ENCODE results near the gene ZBTB12. TPM values are rescaled to one million over a fixed set of nuclear protein-coding genes. Genes with fewer than 3 reads are reported as not detected.
"Not testable (repeated sequence)": the region's sequence is repeated elsewhere in the genome, so short reads cannot be mapped to it uniquely, and the experiment has no call there.

ZBTB12 gene
- total RNA-seq, 5 donors from 2014 or later (not counting 1 experiment from before 2014, with no cell fraction given): 1.0 to 3.5 (median 3.1) TPM

DNA sequence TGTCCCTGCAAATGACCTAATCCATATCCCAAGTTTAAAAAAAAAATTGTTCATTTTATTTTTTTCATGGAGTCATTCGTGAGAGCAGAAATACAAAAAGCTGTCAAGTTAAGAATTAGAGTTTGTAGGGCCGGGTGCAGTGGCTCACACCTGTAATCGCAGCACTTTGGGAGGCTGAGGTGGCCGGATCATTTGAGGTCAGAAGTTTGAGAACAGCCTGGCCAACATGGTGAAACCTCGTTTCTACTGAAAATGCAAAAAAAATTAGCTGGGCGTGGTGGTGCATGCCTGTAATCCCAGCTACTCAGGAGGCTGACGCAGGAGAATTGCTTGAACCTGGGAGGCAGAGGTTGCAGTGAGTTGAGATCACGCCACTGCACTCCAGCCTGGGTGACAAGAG is 4.8 kb upstream of the ZBTB12 start:
- H3K4me1 ChIP-seq (ENCODE audit: control insufficient read depth in 1 of 2, extremely low read depth in 1 of 2, insufficient read depth in 2 of 2, low read length in 2 of 2); DNase-seq; H3K4me3 Mint-ChIP-seq; H3K4me3 ChIP-seq (ENCODE audit: control insufficient read depth in 1 of 2, extremely low read depth in 1 of 2, low read length in 1 of 2); ATAC-seq (replicated peaks in 1 of 4); H3K36me3 Mint-ChIP-seq; H3K27ac Mint-ChIP-seq; H3K27me3 Mint-ChIP-seq; H3K9me3 Mint-ChIP-seq; H3K27ac ChIP-seq (ENCODE audit: low read length); H3K9me3 ChIP-seq; H3K36me3 ChIP-seq (ENCODE audit: control insufficient read depth in 2 of 2, extremely low read depth in 1 of 2, insufficient read depth in 1 of 2, low read length in 1 of 2): not testable (repeated sequence)
- POLR2A ChIA-PET: interaction anchor here (0.5 to 0.6 kb wide), 2 partner anchors 9 to 30 kb away, joined by 6 to 8 read pairs; no protein-coding TSS in a partner anchor
- WGBS (ENCODE audit: insufficient coverage): 78% methylated on average over 5 of the region's 8 CpGs
- peaks cover 9 to 11% (median 9%) of the 10 kb centered on the region in 3 donors for H3K4me1 Mint-ChIP-seq
- peaks cover 0 to 18% of the 10 kb centered on the region in 2 experiments for H3K27me3 ChIP-seq (replicated peaks in 1 of 2; ENCODE audit: control insufficient read depth in 2 of 2, extremely low read depth in 1 of 2, insufficient read depth in 2 of 2, low read length in 1 of 2)
- CTCF ChIA-PET: interaction anchor here (0.7 kb wide), 2 partner anchors 46 to 248 kb away, joined by 3 to 5 read pairs; no protein-coding TSS in a partner anchor

DNA sequence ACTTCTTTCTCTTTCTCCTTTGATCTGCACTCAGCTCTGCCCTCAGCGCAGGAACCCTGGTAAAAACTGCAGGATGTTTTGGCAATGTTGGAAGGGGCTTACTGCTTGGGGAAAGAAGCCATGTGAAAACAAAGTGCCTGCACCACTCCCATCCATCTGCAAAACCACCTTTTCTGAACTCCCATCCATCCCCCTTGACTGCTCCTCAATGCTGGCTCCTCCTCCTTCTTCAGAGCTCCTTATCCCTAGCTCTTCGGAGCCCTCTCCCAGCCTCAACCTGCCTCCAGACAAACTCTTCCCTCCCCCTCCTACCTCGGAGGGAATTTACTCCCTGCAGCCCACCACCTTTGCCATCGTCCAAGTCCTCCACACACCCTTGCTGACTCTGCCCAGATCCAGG is 4.2 kb upstream of the ZBTB12 start:
- H3K36me3 Mint-ChIP-seq: no peaks in the 10 kb centered on the region
- H3K27me3 ChIP-seq (replicated peaks in 1 of 2; ENCODE audit: control insufficient read depth in 2 of 2, extremely low read depth in 1 of 2, insufficient read depth in 2 of 2, low read length in 1 of 2): peaks cover 0 to 17% of the 10 kb centered on the region in 2 experiments
- no peaks in the 10 kb centered on the region for H3K36me3 ChIP-seq (ENCODE audit: control insufficient read depth in 2 of 2, extremely low read depth in 1 of 2, insufficient read depth in 1 of 2, low read length in 1 of 2)
- ChIA-PET CTCF (interaction anchor here in 1 of 2 donors (0.7 kb wide), 1 partner anchor 249 kb away, joined by 3 read pairs; no protein-coding TSS in a partner anchor), POLR2A (no interaction called here)
- H3K27ac Mint-ChIP-seq: no peak overlapping the region
- H3K27me3 Mint-ChIP-seq: no peaks in the 10 kb centered on the region
- H3K27ac ChIP-seq (ENCODE audit: low read length): no peak overlapping the region
- H3K4me1 ChIP-seq (ENCODE audit: control insufficient read depth in 1 of 2, extremely low read depth in 1 of 2, insufficient read depth in 2 of 2, low read length in 2 of 2): peaks cover under 1 to 11% of the 10 kb centered on the region in 2 experiments
- no peaks in the 10 kb centered on the region for H3K9me3 Mint-ChIP-seq
- WGBS (ENCODE audit: insufficient coverage): 64% methylated on average over 3 of the region's 4 CpGs
- no peak for DNase-seq
- H3K4me1 Mint-ChIP-seq: peaks cover 9 to 12% (median 11%) of the 10 kb centered on the region in 3 donors
- H3K9me3 ChIP-seq: no peaks in the 10 kb centered on the region
- ATAC-seq (replicated peaks in 1 of 4): no peak
- H3K4me3 ChIP-seq (ENCODE audit: control insufficient read depth in 1 of 2, extremely low read depth in 1 of 2, low read length in 1 of 2): no peak overlapping the region
- no peak overlapping the region for H3K4me3 Mint-ChIP-seq

DNA sequence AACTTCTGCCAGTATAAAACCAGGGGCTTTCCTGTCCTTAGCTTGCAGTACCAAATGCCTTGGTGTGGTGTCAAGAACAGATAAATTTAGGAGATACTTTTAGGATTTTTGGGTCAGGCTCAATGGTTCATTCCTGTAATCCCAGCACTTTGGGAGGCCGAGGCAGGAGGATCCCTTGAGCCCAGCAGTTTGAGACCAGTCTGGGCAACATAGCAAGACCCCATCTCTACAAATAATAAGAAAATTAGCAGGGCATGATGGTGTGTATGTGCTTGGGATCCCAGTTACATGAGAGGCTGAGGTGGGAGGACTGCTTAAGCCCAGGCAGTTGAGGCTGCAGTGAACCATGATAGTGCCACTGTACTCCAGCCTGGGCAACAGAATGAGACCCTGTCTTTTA is 3.2 kb upstream of the ZBTB12 start:
- peaks cover 0 to 9% of the 10 kb centered on the region in 2 experiments for H3K27me3 ChIP-seq (replicated peaks in 1 of 2; ENCODE audit: control insufficient read depth in 2 of 2, extremely low read depth in 1 of 2, insufficient read depth in 2 of 2, low read length in 1 of 2)
- no peak for DNase-seq
- ChIA-PET CTCF (interaction anchor here in 1 of 2 donors (0.6 kb wide), 1 partner anchor 209 kb away, joined by 3 read pairs; no protein-coding TSS in a partner anchor), POLR2A (interaction anchor here in 1 of 2 donors (0.6 kb wide), 1 partner anchor 1339 kb away, joined by 5 read pairs; no protein-coding TSS in a partner anchor)
- no peaks in the 10 kb centered on the region for H3K36me3 ChIP-seq (ENCODE audit: control insufficient read depth in 2 of 2, extremely low read depth in 1 of 2, insufficient read depth in 1 of 2, low read length in 1 of 2)
- no peaks in the 10 kb centered on the region for H3K27me3 Mint-ChIP-seq
- no peaks in the 10 kb centered on the region for H3K9me3 Mint-ChIP-seq
- H3K27ac ChIP-seq (ENCODE audit: low read length): no peak overlapping the region
- no peak overlapping the region for H3K4me3 ChIP-seq (ENCODE audit: control insufficient read depth in 1 of 2, extremely low read depth in 1 of 2, low read length in 1 of 2)
- no peak overlapping the region for H3K27ac Mint-ChIP-seq
- no CpG with 5 or more reads among the region's 1 CpG for WGBS (ENCODE audit: insufficient coverage)
- no peaks in the 10 kb centered on the region for H3K36me3 Mint-ChIP-seq
- no peak for ATAC-seq (replicated peaks in 1 of 4)
- no peak overlapping the region for H3K4me3 Mint-ChIP-seq
- peaks cover 11 to 12% (median 11%) of the 10 kb centered on the region in 3 donors for H3K4me1 Mint-ChIP-seq
- no peaks in the 10 kb centered on the region for H3K9me3 ChIP-seq
- peaks cover 6 to 20% of the 10 kb centered on the region in 2 experiments for H3K4me1 ChIP-seq (ENCODE audit: control insufficient read depth in 1 of 2, extremely low read depth in 1 of 2, insufficient read depth in 2 of 2, low read length in 2 of 2)

DNA sequence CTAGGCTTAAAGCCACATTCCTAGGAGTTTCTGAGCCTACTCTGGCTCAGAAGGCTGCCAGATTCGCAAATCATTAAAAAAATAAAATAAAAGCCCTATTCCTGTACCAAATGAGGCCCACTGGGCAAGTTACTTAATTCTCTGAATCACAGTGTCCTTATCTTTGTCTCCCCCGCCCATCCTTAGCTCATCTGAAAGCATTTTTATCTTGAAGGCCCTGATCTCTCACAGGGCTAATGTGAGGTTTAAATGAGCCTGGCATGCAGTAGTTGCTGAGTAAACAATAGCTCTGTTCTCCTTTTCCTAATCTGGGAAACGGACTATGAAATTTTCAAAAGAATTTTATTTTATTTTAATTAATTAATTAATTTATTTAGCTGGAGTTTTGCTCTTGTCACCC is 2.1 kb upstream of the ZBTB12 start:
- Mint-ChIP-seq H3K9me3 (no peaks in the 10 kb centered on the region), H3K27ac (no peak overlapping the region), H3K36me3 (no peaks in the 10 kb centered on the region), H3K27me3 (no peaks in the 10 kb centered on the region), H3K4me1 (peaks cover 20 to 22% (median 21%) of the 10 kb centered on the region in 3 donors), H3K4me3 (no peak overlapping the region)
- Histone ChIP-seq H3K4me3 (ENCODE audit: control insufficient read depth in 1 of 2, extremely low read depth in 1 of 2, low read length in 1 of 2) (no peak overlapping the region), H3K27me3 (replicated peaks in 1 of 2; ENCODE audit: control insufficient read depth in 2 of 2, extremely low read depth in 1 of 2, insufficient read depth in 2 of 2, low read length in 1 of 2) (peaks cover 0 to 9% of the 10 kb centered on the region in 2 experiments), H3K4me1 (ENCODE audit: control insufficient read depth in 1 of 2, extremely low read depth in 1 of 2, insufficient read depth in 2 of 2, low read length in 2 of 2) (peaks cover 6 to 31% of the 10 kb centered on the region in 2 experiments), H3K36me3 (ENCODE audit: control insufficient read depth in 2 of 2, extremely low read depth in 1 of 2, insufficient read depth in 1 of 2, low read length in 1 of 2) (no peaks in the 10 kb centered on the region), H3K9me3 (no peaks in the 10 kb centered on the region), H3K27ac (ENCODE audit: low read length) (no peak overlapping the region)
- WGBS (ENCODE audit: insufficient coverage): 100% methylated on average over 1 of the region's 3 CpGs
- ATAC-seq (replicated peaks in 1 of 4) (no peak), DNase-seq (no peak)
- CTCF ChIA-PET: no interaction called here
- POLR2A ChIA-PET: no interaction called here

DNA sequence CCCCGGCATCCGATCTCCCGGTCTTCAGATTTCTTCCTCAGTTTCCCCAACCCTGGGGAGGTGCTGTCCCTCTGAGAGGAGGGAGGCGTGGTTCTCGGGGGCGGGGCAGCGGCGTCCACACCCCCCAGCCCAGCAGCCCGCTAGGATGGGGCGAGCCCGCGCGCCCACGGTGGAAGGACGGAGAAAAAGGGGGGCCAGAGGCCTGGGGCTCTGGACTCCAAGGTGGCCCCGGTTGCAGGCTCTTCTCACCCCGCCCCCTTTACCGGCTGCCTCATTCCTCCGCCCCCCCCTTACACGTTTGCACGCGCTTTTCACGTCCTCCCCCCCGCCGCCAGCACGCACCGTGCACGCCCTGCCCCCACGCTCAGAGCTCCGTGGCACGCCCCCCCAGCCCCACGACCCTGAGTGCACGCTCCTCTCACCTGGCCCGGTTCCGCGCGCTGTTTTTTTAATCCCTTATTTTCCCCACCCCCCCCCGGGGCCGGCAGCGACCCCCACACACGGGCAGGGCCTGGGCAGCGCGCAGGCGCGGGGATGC is 402 bp downstream of the ZBTB12 start:
- peak overlapping the region in 1 of 2 donors; percentile 11 for H3K27ac Mint-ChIP-seq
- ChIA-PET POLR2A (interaction anchor here in 1 of 2 donors (0.5 kb wide), 1 partner anchor 129 kb away, joined by 5 read pairs; no protein-coding TSS in a partner anchor), CTCF (interaction anchor here in 1 of 2 donors (0.6 kb wide), 1 partner anchor 50 kb away, joined by 8 read pairs; no protein-coding TSS in a partner anchor)
- no peaks in the 10 kb centered on the region for H3K36me3 ChIP-seq (ENCODE audit: control insufficient read depth in 2 of 2, extremely low read depth in 1 of 2, insufficient read depth in 1 of 2, low read length in 1 of 2)
- H3K9me3 ChIP-seq: no peaks in the 10 kb centered on the region
- no peaks in the 10 kb centered on the region for H3K27me3 Mint-ChIP-seq
- H3K9me3 Mint-ChIP-seq: no peaks in the 10 kb centered on the region
- ATAC-seq (replicated peaks in 1 of 4) (peak; percentile 32 to 44 (median 38)), DNase-seq (peak; percentile 50 to 82 (median 63))
- no peaks in the 10 kb centered on the region for H3K36me3 Mint-ChIP-seq
- peaks cover 9 to 43% of the 10 kb centered on the region in 2 experiments for H3K4me1 ChIP-seq (ENCODE audit: control insufficient read depth in 1 of 2, extremely low read depth in 1 of 2, insufficient read depth in 2 of 2, low read length in 2 of 2)
- no peak overlapping the region for H3K27ac ChIP-seq (ENCODE audit: low read length)
- WGBS (ENCODE audit: insufficient coverage): 3% methylated on average over 5 of the region's 45 CpGs
- H3K27me3 ChIP-seq (replicated peaks in 1 of 2; ENCODE audit: control insufficient read depth in 2 of 2, extremely low read depth in 1 of 2, insufficient read depth in 2 of 2, low read length in 1 of 2): peaks cover 0 to 5% of the 10 kb centered on the region in 2 experiments
- H3K4me3 Mint-ChIP-seq: peak overlapping the region; percentile 64 to 77 (median 68)
- peak overlapping the region; percentile 46 to 76 for H3K4me3 ChIP-seq (ENCODE audit: control insufficient read depth in 1 of 2, extremely low read depth in 1 of 2, low read length in 1 of 2)
- peaks cover 33 to 34% (median 33%) of the 10 kb centered on the region in 3 donors for H3K4me1 Mint-ChIP-seq

DNA sequence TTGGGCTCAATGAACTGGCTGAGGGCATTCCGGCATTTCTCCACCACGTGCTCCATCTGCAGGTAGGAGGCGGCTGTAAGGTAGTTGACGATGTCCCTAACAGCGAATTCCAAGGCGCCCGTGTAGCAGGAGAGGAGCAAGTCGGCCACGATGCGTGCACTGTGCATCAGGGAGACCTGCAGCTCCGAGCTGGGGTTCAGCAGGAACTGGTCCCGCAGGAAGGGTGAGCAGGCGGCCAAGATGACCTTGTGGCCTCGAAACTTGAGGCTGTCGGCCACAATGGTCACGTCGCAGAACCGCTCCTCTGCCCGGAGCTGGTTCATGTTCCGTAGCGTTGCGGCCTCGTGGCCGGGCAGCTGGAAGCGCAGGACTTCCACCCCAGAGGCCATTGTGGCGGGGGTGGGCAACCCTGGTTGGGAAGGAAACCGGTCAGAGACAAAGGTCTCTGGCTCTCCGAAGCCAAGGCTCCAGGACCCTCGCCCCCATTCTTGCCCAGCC is 920 bp downstream of the ZBTB12 start:
- Histone ChIP-seq H3K27ac (ENCODE audit: low read length) (no peak overlapping the region), H3K36me3 (ENCODE audit: control insufficient read depth in 2 of 2, extremely low read depth in 1 of 2, insufficient read depth in 1 of 2, low read length in 1 of 2) (peaks cover 0 to 3% of the 10 kb centered on the region in 2 donors), H3K27me3 (replicated peaks in 1 of 2; ENCODE audit: control insufficient read depth in 2 of 2, extremely low read depth in 1 of 2, insufficient read depth in 2 of 2, low read length in 1 of 2) (peaks cover 0 to under 1% of the 10 kb centered on the region in 2 experiments), H3K4me3 (ENCODE audit: control insufficient read depth in 1 of 2, extremely low read depth in 1 of 2, low read length in 1 of 2) (peak overlapping the region; percentile 46 to 76), H3K9me3 (no peaks in the 10 kb centered on the region), H3K4me1 (ENCODE audit: control insufficient read depth in 1 of 2, extremely low read depth in 1 of 2, insufficient read depth in 2 of 2, low read length in 2 of 2) (peaks cover 11 to 48% of the 10 kb centered on the region in 2 experiments)
- ATAC-seq (replicated peaks in 1 of 4) (no peak), DNase-seq (peak in 2 of 35 experiments; percentile 16 to 21)
- H3K27me3 Mint-ChIP-seq: no peaks in the 10 kb centered on the region
- CTCF ChIA-PET: no interaction called here
- H3K4me3 Mint-ChIP-seq: peak overlapping the region; percentile 64 to 77 (median 68)
- POLR2A ChIA-PET: interaction anchor here in 1 of 2 donors (0.5 kb wide), 1 partner anchor 128 kb away, joined by 5 read pairs; no protein-coding TSS in a partner anchor
- no peak overlapping the region for H3K27ac Mint-ChIP-seq
- H3K9me3 Mint-ChIP-seq: no peaks in the 10 kb centered on the region
- H3K4me1 Mint-ChIP-seq: peaks cover 37 to 39% (median 38%) of the 10 kb centered on the region in 3 donors
- WGBS (ENCODE audit: insufficient coverage): 92% methylated on average over 25 of the region's 29 CpGs
- no peaks in the 10 kb centered on the region for H3K36me3 Mint-ChIP-seq

Data from T-cell (primary cell).